Kidney (tissue), 14 donors: ENCODE measurements around the gene BHLHA15. TPM values are rescaled to one million over a fixed set of nuclear protein-coding genes. Genes with fewer than 3 reads are reported as not detected.

Source experiments
- DNase-seq, 5 donors: peaks; one replicate each; pipeline ENCODE4 v3.0.0-alpha.2; 2013 to 2020
- FAIRE-seq: peaks from 2 replicates; lab custom pipeline; 2012; peaks lifted over from hg19 to GRCh38; lab: Jason Lieb, UNC
- H3K27ac ChIP-seq, 2 donors: one replicate each; pipeline ENCODE4 v1.7.0; 2013; ENCODE audit warnings: low read depth in 2 of 2, low read length in 2 of 2, inconsistent platforms in 1 of 2
- H3K27me3 ChIP-seq: one replicate; pipeline ENCODE4 v1.7.1; 2013; ENCODE audit warnings: low read length, inconsistent platforms; ENCODE audit not compliant: control insufficient read depth, insufficient read depth
- H3K36me3 ChIP-seq, 3 donors: one replicate each; pipeline versions ENCODE4 v1.7.0 to v1.7.1; 2013; ENCODE audit warnings: low read length in 3 of 3, control low read depth in 1 of 3, inconsistent platforms in 1 of 3; ENCODE audit not compliant: insufficient read depth in 3 of 3, control insufficient read depth in 2 of 3
- H3K4me1 ChIP-seq, 3 donors: one replicate each; pipeline versions ENCODE4 v1.7.0 to v1.7.1; 2013; ENCODE audit warnings: low read length in 3 of 3, inconsistent platforms in 1 of 3, low read depth in 1 of 3; ENCODE audit not compliant: control insufficient read depth in 2 of 3, insufficient read depth in 2 of 3
- H3K4me3 ChIP-seq, 3 donors: one replicate each; pipeline versions ENCODE4 v1.7.0 to v1.8.1; 2013; ENCODE audit warnings: low read length in 3 of 3, control low read depth in 1 of 3, inconsistent platforms in 1 of 3
- H3K9ac ChIP-seq, 3 donors: one replicate each; pipeline versions ENCODE4 v1.7.0 to v1.7.1; 2013; ENCODE audit warnings: low read length in 3 of 3, control low read depth in 1 of 3, inconsistent platforms in 1 of 3
- H3K9me3 ChIP-seq, 3 donors: one replicate each; pipeline versions ENCODE4 v1.7.0 to v1.7.1; 2013; ENCODE audit warnings: low read length in 3 of 3, control low read depth in 1 of 3, inconsistent platforms in 1 of 3; ENCODE audit not compliant: control insufficient read depth in 2 of 3, insufficient read depth in 1 of 3
- CTCF ChIP-seq: IDR thresholded peaks from 3 replicates; pipeline ENCODE4 v1.5.1; 2012; ENCODE audit warnings: mild to moderate bottlenecking, moderate library complexity, borderline replicate concordance; ENCODE audit not compliant: insufficient read depth; ENCODE audit errors: extremely low read depth
- intact Hi-C: fragments of 100-400 bp; cut with DNase I; formaldehyde crosslinking; loops from one replicate; pipeline ENCODE4 v1.11.1; 2022
- polyA plus RNA-seq: library from polyadenylated mRNA; stranded (reverse); fragments of 350-450 nt; fragmentation: Illumina TruSeq; extraction: RNeasy Lipid Tissue Mini Kit (QIAGEN cat#74804); gene quantifications from one replicate; pipeline ENCODE4 v1.2.3, GENCODE V29; 2014; ENCODE audit warnings: low read depth, low replicate concordance; ENCODE audit not compliant: insufficient read depth
- total RNA-seq: library from RNA; stranded (reverse); fragmentation: NEBNext Ultra II Directional; extraction: Animal tissue kit (Norgen Biotek cat#: 25700); gene quantifications from one replicate; pipeline ENCODE4 v1.2.1, GENCODE V29; 2021
- donor health status: control.
- donor health status: control.
- donor health status: control.
- donor health status: control.
- donor health status: control.
- donor health status: DM: yes; HTN: yes; CAD: no.
- donor health status: Normal renal cell carcinoma (clear cell type).

Gene BHLHA15
- total and polyA plus RNA-seq, 2 donors from 2014 or later, result 3.1 TPM; not detected in 1

- no peak for FAIRE-seq
- Histone ChIP-seq H3K9ac (no peak overlapping the region), H3K4me3 (no peak overlapping the region), H3K27ac (no peak overlapping the region), H3K9me3 (no peaks in the 10 kb centered on the region), H3K4me1 (peaks cover 0 to 9% (median 6%) of the 10 kb centered on the region in 3 donors), H3K27me3 (no peaks in the 10 kb centered on the region), H3K36me3 (peaks cover 0 to 4% (median 2%) of the 10 kb centered on the region in 3 donors)
- no peak for TF ChIP-seq CTCF
- no peak for DNase-seq
- intact Hi-C loops, result loop anchor here (10.0 kb wide), 1 partner anchor 59 kb away; the partner anchor contains the start of gene LMTK2
Observed at GRCh38 chr7:98163704-98164494, 47.3 kb upstream of the BHLHA15 start.

GRCh38 chr7:98165827-98166667 lies 45.2 kb upstream of the BHLHA15 start:
- peak; percentile 69 for TF ChIP-seq CTCF
- Histone ChIP-seq H3K27me3 (no peaks in the 10 kb centered on the region), H3K27ac (peak overlapping the region in 1 of 2 donors; percentile 23), H3K9ac (no peak overlapping the region), H3K4me1 (peaks cover 0 to 9% (median 6%) of the 10 kb centered on the region in 3 donors), H3K4me3 (no peak overlapping the region), H3K9me3 (no peaks in the 10 kb centered on the region), H3K36me3 (no peaks in the 10 kb centered on the region)
- peak in 3 of 5 donors; percentile 42 to 66 (median 59) for DNase-seq
- FAIRE-seq, result no peak
- intact Hi-C loops, result loop anchor here (5.0 to 10.0 kb wide), 2 partner anchors 61 to 144 kb away; partner anchors contain the start of gene LMTK2

GRCh38 chr7:98166668-98166970 lies 44.6 kb upstream of the BHLHA15 start:
- Histone ChIP-seq H3K9ac (no peak overlapping the region), H3K9me3 (no peaks in the 10 kb centered on the region), H3K4me3 (no peak overlapping the region), H3K4me1 (peaks cover 0 to 9% (median 6%) of the 10 kb centered on the region in 3 donors), H3K27me3 (no peaks in the 10 kb centered on the region), H3K36me3 (no peaks in the 10 kb centered on the region), H3K27ac (no peak overlapping the region)
- no peak for FAIRE-seq
- no peak for TF ChIP-seq CTCF
- intact Hi-C loops, result loop anchor here (5.0 to 10.0 kb wide), 2 partner anchors 62 to 144 kb away; partner anchors contain the start of gene LMTK2
- no peak for DNase-seq
